Measurements from ENCODE around the gene ARSB.
"Not testable (repeated sequence)": the region's sequence is repeated elsewhere in the genome, so short reads cannot be mapped to it uniquely, and the experiment has no call there.

Gene ARSB

GRCh38 chr5:78995521-78996007 is 10.5 kb upstream of the ARSB start:
- no peak for DNase-seq (ENCODE audit: low read depth)

- DNase-seq (ENCODE audit: low read depth): no peak
Measured at GRCh38 chr5:78993165-78993564, 8.1 kb upstream of the ARSB start.

- DNase-seq (ENCODE audit: low read depth): no peak
Measured at GRCh38 chr5:78992146-78992545, 7.0 kb upstream of the ARSB start.

- no peak for DNase-seq (ENCODE audit: low read depth)
Measured at GRCh38 chr5:78989080-78989479, 4.0 kb upstream of the ARSB start.

GRCh38 chr5:78985725-78986223 is 664 bp upstream of the ARSB start:
- DNase-seq (ENCODE audit: low read depth): no peak

GRCh38 chr5:78984439-78985115 is 533 bp downstream of the ARSB start:
- no peak for DNase-seq (ENCODE audit: low read depth)

- no peak for DNase-seq (ENCODE audit: low read depth)
Measured at GRCh38 chr5:78983601-78984438, 1.3 kb downstream of the ARSB start.

GRCh38 chr5:78983194-78983593 is 1.9 kb downstream of the ARSB start:
- DNase-seq (ENCODE audit: low read depth): not testable (repeated sequence)

- DNase-seq (ENCODE audit: low read depth): no peak
Measured at GRCh38 chr5:78979909-78980308, 5.2 kb downstream of the ARSB start.

GRCh38 chr5:78979117-78979742 is 5.9 kb downstream of the ARSB start:
- DNase-seq (ENCODE audit: low read depth): no peak

GRCh38 chr5:78975035-78975434 is 10.1 kb downstream of the ARSB start:
- DNase-seq (ENCODE audit: low read depth): no peak

- DNase-seq (ENCODE audit: low read depth): no peak
Measured at GRCh38 chr5:78974601-78975000, 10.5 kb downstream of the ARSB start.

- DNase-seq (ENCODE audit: low read depth): no peak
Measured at GRCh38 chr5:78974011-78974410, 11.1 kb downstream of the ARSB start.

- DNase-seq (ENCODE audit: low read depth): no peak
Measured at GRCh38 chr5:78972654-78973428, 12.3 kb downstream of the ARSB start.

GRCh38 chr5:78971998-78972397 is 13.1 kb downstream of the ARSB start:
- DNase-seq (ENCODE audit: low read depth): no peak

GRCh38 chr5:78968781-78969180 is 16.3 kb downstream of the ARSB start:
- no peak for DNase-seq (ENCODE audit: low read depth)

- DNase-seq (ENCODE audit: low read depth): no peak
Measured at GRCh38 chr5:78964889-78965288, 20.2 kb downstream of the ARSB start.

GRCh38 chr5:78961743-78962142 is 23.4 kb downstream of the ARSB start:
- DNase-seq (ENCODE audit: low read depth): no peak

GRCh38 chr5:78959767-78960166 is 25.3 kb downstream of the ARSB start:
- DNase-seq (ENCODE audit: low read depth): no peak

GRCh38 chr5:78958672-78959445 is 26.3 kb downstream of the ARSB start:
- no peak for DNase-seq (ENCODE audit: low read depth)

- no peak for DNase-seq (ENCODE audit: low read depth)
Measured at GRCh38 chr5:78956901-78957300, 28.2 kb downstream of the ARSB start.

All from non-pigmented ciliary epithelial cell (primary cell).